ENCODE measurements around the gene STRADA.

DNA sequence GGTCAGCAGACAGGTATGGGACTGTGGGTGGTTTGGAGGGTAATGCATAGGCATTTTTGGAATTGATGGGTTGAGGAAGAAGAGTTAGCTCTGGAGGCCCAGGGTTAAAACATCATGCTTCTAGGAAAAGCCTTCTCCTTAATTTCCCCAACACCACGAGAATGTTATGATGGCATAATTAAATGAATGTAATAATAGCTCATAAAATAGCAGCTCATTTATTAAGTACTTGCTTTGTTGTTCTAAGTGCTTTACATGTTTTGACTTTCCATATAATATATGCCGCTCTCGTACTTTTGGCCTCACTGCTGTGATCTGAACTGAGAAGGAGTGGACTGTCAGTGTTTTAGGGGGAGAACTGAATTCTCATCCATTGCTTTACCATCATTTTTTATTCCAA is 56.0 kb downstream of the STRADA start:
- TF ChIP-seq ZC3H11A (IDR thresholded peaks at IDR 0.05; ENCODE audit: low read depth, low read length) (no peak), ZFP36 (IDR thresholded peaks at IDR 0.05; ENCODE audit: low read depth, low read length, partially characterized antibody) (no peak), ZNF316 (IDR thresholded peaks at IDR 0.05) (no peak), MYC (IDR thresholded peaks at IDR 0.05; ENCODE audit: low read depth, low read length) (no peak), MYC (CRISPR knock-in tag; IDR thresholded peaks at IDR 0.05; ENCODE audit: borderline replicate concordance, low read depth) (no peak), ATF4 (CRISPR knock-in tag; IDR thresholded peaks at IDR 0.05) (no peak), ATF7 (IDR thresholded peaks at IDR 0.05) (no peak), MTA1 (IDR thresholded peaks at IDR 0.05; ENCODE audit: borderline replicate concordance) (no peak)

Measured in K562 (cell line).